Progenitor cell of endocrine pancreas (in vitro differentiated cells): ENCODE data around the gene MCM3AP. TPM values are rescaled to one million over a fixed set of nuclear protein-coding genes. Genes with fewer than 3 reads are reported as not detected.

Experiments
- DNase-seq: peaks from one replicate; pipeline ENCODE4 v3.0.0; 2021; ENCODE audit warnings: low spot score; ENCODE audit not compliant: unreplicated experiment
- H3K27ac Mint-ChIP-seq: 2 replicates; pipeline ENCODE4 v1.8.0; 2021; ENCODE audit warnings: mild to moderate bottlenecking, moderate library complexity, mixed read lengths
- H3K27me3 Mint-ChIP-seq: 2 replicates; pipeline ENCODE4 v1.8.0; 2021; ENCODE audit warnings: mixed read lengths
- H3K36me3 Mint-ChIP-seq: 2 replicates; pipeline ENCODE4 v1.8.0; 2022; ENCODE audit warnings: mixed read lengths; ENCODE audit not compliant: insufficient read depth
- H3K4me1 Mint-ChIP-seq: 2 replicates; pipeline ENCODE4 v1.8.0; 2021; ENCODE audit warnings: low read depth, mixed read lengths
- H3K4me3 Mint-ChIP-seq: 2 replicates; pipeline ENCODE4 v1.8.0; 2021; ENCODE audit warnings: low read depth, mild to moderate bottlenecking, moderate library complexity, mixed read lengths
- H3K9me3 Mint-ChIP-seq: 2 replicates; pipeline ENCODE4 v1.8.0; 2021; ENCODE audit warnings: low read depth, mixed read lengths
- CTCF ChIP-seq: fragments of 200-600 bp; sonication (generic); IDR thresholded peaks from one replicate; pipeline ENCODE4 v1.5.0; 2021; ENCODE audit warnings: antibody characterized with exemption, mild to moderate bottlenecking; ENCODE audit not compliant: unreplicated experiment
- total RNA-seq: library from RNA; stranded (reverse); gene quantifications from 2 replicates; pipeline ENCODE4 v1.2.1, GENCODE V29; 2021

Gene MCM3AP
- total RNA-seq, 1 donor from 2014 or later, result 131 TPM

- Mint-ChIP-seq H3K27ac (no peak overlapping the region), H3K9me3 (no peaks in the 10 kb centered on the region), H3K4me1 (no peaks in the 10 kb centered on the region), H3K36me3 (peaks cover 2% of the 10 kb centered on the region), H3K4me3 (no peak overlapping the region), H3K27me3 (no peaks in the 10 kb centered on the region)
- TF ChIP-seq CTCF, result no peak
- DNase-seq, result no peak
Measured at GRCh38 chr21:46211376-46211775, 74.0 kb downstream of the MCM3AP start.

GRCh38 chr21:46210378-46211136 lies 74.9 kb downstream of the MCM3AP start:
- no peaks in the 10 kb centered on the region for H3K9me3 Mint-ChIP-seq
- no peaks in the 10 kb centered on the region for H3K4me1 Mint-ChIP-seq
- DNase-seq, result no peak
- peak; percentile 25 for TF ChIP-seq CTCF
- H3K4me3 Mint-ChIP-seq, result no peak overlapping the region
- H3K27ac Mint-ChIP-seq, result no peak overlapping the region
- H3K36me3 Mint-ChIP-seq, result peaks cover 3% of the 10 kb centered on the region
- H3K27me3 Mint-ChIP-seq, result no peaks in the 10 kb centered on the region

GRCh38 chr21:46208761-46209721 lies 76.4 kb downstream of the MCM3AP start:
- DNase-seq, result no peak
- no peak for TF ChIP-seq CTCF
- H3K36me3 Mint-ChIP-seq, result peaks cover 5% of the 10 kb centered on the region

GRCh38 chr21:46207920-46208591 lies 77.4 kb downstream of the MCM3AP start:
- Mint-ChIP-seq H3K27me3 (no peaks in the 10 kb centered on the region), H3K36me3 (peaks cover 10% of the 10 kb centered on the region), H3K9me3 (no peaks in the 10 kb centered on the region), H3K4me3 (no peak overlapping the region), H3K27ac (no peak overlapping the region), H3K4me1 (no peaks in the 10 kb centered on the region)
- TF ChIP-seq CTCF, result no peak
- no peak for DNase-seq

More at GRCh38 chr21:46208761-46209721, 76.4 kb downstream of the MCM3AP start:
- H3K27me3 Mint-ChIP-seq, result no peaks in the 10 kb centered on the region
- no peaks in the 10 kb centered on the region for H3K4me1 Mint-ChIP-seq
- H3K4me3 Mint-ChIP-seq, result no peak overlapping the region
- no peaks in the 10 kb centered on the region for H3K9me3 Mint-ChIP-seq
- H3K27ac Mint-ChIP-seq, result no peak overlapping the region
